ENCODE results near the gene ANP32D.
"Not testable (repeated sequence)": the region's sequence is repeated elsewhere in the genome, so short reads cannot be mapped to it uniquely, and the experiment has no call there.

ANP32D gene

DNA sequence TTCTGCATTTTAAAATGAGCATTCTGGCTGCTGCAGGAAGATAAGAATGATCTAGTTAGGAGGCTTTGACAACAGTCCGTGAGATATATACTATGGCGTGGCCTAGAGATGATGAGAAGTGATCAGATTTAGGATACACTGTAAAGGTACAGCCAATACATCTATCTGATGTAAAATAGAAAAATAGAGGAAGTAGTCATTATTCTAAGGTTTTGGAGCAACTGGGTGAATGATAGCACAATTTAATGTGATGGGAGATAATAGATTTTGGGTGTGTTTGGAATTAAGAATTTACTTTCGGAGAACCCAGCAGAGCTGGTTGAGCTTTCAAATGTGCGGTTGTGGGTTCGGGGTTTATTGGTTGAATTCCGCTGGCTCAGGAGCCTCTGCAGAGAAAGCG is at the start of gene ANP32D:
ANP32D (plus strand) TSS at position 301 of the 400 bp plus-strand sequence. CDS start 106 bp downstream, outside the sequence.
- DNase-seq = no peak

DNA sequence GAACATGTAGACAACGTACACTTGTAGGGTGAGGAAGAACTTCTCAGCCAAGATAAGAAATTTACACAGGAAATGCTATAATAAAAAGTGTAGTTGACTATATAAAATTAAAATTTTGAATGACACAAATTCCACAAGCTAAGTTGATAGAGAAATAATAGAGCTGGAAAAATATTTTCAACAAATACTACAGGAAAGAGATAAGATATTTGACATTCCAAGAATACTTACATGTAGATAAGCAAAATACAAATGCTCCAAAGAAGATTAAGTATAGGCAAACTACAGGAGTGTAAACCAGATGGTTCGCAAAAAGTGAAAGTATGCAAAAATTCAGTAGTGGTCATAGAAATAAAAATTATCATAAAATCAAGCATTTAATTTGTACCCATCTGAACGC is 49.2 kb upstream of the ANP32D start:
- DNase-seq = no peak

DNA sequence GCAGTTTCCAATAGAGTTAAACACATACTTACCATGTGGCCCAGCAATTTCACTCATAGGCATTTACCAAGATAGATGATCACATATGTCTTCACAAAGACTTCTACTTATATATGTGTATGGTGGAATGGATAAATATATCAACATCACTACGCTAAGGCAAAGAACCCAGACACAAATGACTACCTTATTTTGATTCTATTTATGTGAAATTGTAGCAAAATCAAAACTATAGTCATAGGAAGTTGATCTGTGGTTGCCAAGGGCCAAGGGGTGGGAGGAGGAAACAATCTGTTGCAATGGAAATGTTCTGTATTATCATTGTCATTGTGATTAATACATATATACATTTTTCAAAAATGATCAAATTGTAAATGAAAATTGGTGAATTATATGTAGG is 47.7 kb upstream of the ANP32D start:
- no peak for DNase-seq

DNA sequence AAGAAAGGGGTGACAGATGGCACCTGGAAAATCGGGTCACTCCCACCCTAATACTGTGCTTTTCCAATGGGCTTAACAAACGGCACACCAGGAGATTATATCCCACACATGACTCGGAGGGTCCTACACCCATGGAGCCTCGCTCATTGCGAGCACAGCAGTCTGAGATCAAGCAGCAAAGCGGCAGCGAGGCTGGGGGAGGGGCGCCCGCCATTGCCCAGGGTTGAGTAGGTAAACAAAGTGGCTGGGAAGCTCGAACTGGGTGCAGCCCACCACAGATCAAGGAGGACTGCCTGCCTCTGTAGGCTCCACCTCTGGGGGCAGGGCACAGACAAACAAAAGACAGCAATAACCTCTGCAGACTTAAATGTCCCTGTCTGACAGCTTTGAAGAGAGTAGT is 38.3 kb upstream of the ANP32D start:
- not testable (repeated sequence) for DNase-seq

DNA sequence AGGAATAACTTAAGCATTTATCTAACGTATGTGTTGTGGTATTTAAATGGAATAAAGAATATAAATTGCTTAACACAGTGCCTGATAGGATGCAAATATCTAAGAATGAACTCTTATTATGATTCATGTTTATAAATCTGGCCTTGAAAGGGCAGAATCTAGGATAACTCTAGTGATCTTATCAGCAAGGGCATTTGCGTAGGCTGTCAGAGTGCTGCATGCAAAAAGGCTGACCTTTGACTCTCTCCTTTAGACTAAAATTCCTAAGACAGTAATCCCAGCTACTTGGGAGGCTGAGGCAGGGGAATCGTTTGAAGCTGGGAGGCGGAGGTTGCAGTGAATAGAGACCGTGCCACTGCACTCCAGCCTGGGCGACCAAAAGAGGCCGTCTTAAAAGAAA is 31.3 kb upstream of the ANP32D start:
- DNase-seq = no peak

DNA sequence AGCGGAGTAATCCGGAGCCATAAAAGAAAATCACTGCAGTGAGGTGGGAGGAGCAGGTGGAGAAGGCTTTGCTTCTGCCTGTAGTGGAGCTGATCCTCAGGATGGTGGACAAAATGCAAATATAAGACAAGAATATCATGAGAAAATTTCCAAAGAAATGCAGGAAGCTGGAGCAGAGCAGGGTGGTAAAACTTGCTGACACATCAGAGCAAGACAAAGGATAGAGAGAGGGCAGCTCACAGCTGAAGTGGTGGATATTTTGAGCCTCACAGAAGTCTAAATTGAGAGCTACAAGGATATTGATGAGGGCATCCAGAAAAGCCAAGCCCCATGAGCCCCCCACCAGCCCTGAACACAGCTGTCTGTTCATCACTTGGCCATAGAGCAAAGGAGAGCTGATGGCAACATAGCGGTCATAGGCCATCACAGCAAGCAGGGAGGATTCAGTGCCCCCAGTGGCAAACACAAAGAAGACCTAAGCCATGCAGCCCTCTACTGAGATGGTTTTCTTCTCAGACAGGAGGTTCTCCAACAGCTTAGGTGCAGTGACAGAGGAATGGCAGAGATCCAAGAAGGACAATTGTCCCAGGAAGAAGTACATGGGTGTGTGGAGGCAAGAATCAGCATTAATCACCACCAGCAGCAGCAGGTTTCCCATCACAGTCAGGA is 30.0 kb upstream of the ANP32D start:
- no peak for DNase-seq

DNA sequence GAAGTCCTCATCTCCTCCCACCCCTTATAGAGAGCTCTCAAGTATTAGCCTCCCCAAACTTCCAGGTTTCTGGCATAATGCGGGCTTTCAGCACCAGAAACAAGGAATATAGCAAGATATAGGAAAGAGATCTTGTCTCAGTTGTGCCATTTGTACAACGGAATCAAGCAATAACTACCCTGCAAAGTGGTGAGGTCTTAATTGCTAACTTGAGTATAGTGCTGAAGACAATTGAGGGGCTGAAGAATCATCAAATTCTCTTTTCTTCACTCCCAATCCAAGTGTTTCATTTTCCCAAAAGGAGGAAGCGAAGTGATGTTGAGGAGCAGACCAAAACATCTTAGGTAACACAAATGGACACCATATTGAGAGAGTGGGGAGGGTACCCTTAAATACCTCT is 26.8 kb upstream of the ANP32D start:
- no peak for DNase-seq

DNA sequence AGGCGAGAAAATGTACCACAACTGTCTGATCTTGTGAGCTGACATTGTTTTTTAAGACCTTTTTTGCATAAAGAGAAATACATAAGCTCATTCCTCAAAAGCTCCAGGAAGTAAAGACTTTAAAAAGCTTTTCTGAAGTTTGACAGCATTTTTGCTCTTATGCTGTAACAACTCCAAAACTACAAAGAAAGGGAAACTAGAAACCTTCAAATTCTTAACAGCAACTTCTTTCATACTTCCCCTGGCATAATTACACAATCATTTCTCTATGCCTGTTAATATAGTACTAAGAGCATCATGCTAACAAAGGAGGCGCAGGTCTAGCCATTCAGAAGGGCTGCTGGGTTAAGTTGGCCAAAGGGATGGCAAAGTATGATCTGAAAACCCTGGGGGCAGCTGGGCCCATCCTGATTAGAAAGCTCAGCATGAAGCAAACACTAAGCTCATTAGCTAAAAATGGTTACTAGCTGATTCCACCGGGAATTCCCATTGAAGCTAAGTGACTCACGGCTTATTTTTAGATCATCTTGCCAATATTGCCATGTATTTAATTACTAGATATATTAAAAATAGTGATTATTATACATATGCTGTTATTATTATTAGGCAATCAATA is 26.1 kb upstream of the ANP32D start:
- DNase-seq = no peak

DNA sequence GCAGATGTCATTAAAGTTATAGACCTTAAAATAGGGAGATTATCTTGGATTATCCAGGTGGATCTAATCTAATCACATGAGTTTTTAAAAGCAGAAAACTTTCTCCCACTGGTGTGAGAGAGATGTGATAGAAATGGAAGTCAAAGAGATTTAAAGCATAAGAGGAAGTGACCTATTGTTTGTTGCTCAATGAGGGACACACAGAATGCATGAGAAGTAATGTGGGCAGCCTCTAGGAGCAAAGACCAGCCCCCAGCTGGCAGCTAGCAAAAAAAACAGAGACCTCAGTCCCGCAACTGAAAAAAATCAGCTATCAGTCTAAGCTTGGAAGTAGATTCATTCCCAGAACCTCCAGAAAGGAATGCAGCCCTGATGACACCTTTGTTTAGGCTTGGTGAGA is 24.6 kb upstream of the ANP32D start:
- DNase-seq = no peak

DNA sequence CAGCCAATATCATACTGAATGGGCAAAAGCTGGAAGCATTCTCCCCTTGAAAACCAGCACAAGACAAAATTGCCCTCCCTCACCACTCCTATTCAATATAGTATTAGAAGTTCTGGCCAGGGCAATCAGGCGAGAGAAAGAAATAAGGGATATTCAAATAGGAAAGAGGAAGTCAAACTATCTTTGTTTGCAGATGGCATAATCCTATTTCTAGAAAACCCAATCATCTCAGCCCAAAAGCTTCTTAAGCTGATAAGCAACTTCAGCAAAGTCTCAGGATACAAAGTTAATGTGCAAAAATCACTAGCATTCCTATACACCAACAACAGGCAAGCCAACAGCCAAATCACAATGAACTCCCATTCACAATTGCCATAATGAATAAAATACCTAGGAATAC is 21.0 kb upstream of the ANP32D start:
- DNase-seq = no peak

DNA sequence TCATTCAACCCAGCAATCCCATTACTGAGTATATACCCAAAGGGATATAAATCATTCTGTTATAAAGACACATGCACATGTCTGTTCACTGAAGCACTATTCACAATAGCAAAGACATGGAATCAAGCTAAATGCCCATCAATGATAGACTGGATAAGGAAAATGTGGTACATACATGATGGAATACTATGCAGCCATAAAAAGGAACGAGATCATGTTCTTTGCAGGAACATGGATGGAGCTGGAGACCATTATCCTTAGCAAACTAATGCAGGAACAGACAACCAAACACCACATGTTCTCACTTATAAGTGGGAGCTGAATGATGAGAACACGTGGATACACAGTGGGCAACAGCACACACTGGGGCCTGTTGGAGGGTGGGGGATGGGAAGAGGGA is 19.4 kb upstream of the ANP32D start:
- not testable (repeated sequence) for DNase-seq

DNA sequence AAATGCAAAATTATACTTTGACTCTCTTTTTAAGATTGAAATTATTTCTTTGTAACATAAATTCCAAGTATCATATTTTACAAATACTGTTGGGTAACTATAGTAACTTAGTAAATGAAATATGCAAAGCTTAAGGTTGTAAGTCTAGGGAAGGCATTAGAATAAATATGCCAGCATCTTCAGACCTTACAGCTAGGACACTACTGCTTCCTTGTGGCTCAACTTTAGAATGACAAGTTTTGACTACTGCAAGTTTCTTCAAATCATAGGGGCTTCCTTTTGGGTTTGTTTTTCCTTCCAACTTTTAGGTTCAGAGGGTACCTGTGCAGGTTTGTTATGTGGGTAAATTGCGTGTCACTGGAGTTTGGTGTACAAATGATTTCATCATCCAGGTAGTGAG is 17.7 kb upstream of the ANP32D start:
- DNase-seq = no peak

DNA sequence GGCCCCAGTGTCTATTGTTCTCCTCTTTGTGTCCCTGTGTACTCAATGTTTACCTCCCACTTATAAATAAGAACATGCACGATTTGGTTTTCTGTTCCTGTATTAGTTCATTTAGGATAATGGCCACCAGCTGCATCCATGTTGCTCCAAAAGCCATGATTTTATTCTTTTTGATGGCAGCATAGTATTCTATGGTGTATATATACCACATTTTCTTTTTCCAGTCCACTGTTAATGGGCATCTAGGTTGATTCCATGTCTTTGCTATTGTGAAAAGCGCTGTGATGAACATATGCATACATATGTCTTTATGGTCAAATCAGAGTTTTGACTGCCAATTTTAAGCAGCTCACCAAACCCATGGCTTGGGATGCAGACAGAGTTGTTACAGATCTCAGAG is 17.2 kb upstream of the ANP32D start:
- DNase-seq = no peak

DNA sequence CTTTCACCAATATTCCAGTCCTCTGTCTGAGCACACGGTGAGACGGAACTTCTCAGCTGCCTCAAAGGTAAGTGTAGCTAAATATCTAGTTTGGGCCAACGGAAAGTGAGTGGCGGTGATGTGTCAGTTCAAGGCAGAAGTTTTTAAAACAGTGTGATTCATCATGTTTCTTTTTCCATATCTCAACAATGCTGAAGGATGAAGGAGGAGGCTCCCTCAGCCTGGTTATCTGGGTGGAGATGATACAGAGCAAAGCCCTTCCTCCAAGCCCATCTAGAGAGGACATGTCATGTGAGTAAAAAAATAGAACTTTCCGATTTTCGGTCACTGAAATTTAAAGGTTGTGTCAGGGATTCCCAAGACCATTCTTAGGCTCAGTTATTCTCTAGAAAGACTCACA is 13.1 kb upstream of the ANP32D start:
- DNase-seq = no peak

DNA sequence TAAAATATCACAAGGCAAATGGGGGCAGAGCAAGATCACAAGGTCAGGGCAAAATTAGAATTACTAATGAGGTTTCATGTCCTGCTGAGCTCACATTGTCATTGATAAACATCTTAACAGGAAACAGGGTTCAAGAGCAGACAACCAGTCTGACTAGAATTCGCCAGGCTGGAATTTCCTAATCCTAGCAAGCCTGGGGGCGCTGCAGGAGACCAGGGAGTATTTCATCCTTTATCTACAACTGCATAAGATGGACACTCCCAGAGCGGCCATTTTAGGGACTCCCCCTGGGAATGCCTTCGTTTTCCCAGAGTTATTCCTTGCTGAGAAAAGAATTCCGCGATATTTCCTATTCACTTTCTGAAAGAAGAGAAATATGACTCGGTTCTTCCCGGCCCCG is 3.3 kb upstream of the ANP32D start:
- DNase-seq = not testable (repeated sequence)

DNA sequence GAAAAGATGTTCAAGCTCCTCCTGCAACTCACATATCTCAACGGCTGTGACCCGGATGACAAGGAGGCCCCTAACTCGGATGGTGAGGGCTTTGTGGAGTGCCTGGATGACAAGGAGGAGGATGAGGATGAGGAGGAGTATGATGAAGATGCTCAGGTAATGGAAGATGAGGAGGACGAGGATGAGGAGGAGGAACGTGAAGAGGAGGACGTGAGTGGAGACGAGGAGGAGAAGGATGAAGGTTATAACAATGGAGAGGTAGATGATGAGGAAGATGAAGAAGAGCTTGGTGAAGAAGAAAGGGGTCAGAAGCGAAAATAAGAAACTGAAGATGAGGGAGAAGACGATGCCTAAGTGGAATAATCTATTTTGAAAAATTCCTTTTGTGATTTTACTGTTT is 702 bp downstream of the ANP32D start:
- DNase-seq = no peak

DNA sequence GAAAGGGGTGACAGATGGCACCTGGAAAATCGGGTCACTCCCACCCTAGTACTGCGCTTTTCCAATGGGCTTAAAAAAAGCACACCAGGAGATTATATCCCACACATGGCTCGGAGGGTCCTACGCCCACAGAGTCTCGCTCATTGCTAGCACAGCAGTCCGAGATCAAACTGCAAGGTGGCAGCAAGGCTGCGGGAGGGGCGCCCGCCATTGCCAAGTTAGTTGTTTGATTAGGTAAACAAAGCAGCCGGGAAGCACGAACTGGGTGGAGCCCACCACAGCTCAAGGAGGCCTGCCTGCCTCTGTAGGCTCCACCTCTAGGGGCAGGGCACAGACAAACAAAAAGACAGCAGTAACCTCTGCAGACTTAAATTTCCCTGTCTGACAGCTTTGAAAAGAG is 2.1 kb downstream of the ANP32D start:
- not testable (repeated sequence) for DNase-seq

DNA sequence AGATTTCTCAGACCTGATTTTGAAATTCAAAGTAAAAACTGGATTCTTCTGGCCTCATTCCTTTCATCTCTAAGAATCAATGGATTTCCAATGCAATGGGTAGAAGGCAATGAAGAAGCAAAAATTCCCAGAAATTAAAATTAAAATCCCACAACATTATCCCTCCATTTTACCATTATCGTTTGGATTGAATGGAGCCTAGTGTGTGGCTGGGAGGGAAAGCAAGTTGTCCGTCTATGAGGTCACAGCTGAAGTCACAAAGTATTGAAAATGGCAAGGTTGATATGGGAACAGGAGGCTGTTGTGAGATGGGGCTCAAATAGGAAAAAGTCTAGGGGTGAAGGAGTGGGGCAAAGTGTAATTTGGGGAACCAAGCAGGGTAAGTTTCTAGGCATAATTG is 9.8 kb downstream of the ANP32D start, which contains the start of gene C12orf54:
C12orf54 (plus strand) TSS at position 301 of the 400 bp plus-strand sequence. CDS start 799 bp downstream, outside the sequence.
- no peak for DNase-seq

DNA sequence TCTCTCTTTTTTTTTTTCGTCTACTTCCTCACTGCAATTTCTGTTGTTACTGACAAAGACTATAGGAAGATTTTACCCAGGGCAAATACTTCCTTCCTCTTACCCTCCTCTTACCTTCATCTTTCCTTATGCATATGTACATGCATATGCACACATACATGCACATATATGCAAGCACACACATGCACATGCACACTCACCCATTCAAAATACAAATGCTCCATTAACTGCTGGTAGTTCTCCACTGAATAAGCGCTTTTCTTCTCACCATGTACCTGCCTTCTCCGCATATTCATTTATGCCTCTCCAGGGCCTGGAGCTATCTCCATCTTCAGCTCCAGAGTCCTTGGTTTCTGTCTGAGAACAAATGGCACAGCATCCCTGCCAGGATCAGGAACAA is 10.6 kb downstream of the ANP32D start:
- no peak for DNase-seq

DNA sequence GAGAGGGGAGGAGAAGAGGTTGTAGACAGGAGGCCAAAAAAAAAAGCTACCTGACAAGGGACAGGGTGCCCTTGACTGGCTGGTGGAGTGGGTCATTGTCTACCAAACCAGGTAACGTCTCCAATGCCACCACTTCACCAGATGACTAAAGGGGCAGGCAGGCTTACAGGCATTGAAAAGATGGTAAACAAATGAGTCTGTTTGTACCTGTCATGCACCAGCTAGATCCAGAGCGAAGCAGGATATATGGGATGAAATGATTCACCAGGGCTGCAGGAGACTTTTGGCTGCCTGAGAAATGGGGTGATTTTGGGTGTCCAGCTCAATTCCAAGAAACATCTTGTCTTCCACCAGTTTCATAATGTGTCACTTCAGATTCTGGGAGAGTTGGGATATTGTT is 13.9 kb downstream of the ANP32D start:
- no peak for DNase-seq

DNA sequence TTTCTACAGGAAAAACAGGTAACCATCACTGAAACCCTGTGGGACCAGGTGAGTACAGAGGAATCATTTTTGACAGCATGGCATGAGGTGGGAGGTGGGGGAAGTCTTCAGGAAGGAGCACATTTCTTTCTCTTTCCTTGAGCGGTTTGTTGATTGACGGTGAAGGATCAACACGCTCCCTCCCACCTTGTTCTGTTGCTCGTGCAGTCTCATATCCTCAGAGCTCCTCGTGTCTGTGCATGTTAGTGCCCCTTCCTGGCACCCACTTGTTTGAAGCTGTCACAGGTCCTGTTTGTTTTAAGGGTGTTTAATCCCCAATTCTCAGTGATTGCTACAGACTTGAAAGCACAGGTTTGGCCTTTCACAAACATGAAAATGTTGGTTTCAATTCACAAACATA is 14.3 kb downstream of the ANP32D start:
- DNase-seq = no peak

DNA sequence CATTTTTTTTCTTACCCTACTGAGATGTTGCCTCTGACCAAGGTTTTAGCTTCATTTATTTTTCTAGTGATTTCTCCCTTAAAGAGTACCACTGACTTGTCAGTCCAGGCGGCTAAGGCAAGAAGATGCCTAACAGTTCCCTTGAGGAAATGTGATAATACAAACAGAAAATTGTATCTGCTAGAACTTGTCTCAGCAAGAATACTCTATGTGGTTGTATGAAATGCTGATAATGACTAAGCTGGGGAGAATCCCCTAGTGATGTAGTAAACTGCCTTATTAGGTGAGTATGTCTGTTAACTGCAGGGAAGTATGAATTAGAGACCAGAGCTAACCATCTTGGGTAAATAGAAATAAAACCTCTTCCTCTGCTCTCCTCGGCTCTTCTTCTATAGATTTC is 16.7 kb downstream of the ANP32D start:
- no peak for DNase-seq

DNA sequence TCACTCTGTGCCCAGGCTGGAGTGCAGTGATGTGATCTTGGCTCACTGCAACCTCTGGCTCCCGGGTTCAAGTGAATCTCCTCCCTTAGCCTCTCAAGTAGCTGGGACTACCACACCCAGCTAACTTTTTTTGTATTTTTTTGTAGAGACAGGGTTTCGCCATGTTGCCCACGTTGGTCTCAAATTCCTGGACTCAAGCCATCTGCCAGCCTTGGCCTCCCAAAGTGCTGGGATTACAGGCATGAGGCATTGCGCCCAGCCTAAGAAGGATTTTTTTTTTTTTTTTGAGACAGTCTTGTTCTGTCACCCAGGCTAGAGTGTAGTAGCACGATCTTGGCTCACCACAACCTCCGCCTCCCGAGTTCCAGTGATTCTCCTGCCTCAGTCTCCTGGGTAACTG is 17.1 kb downstream of the ANP32D start:
- not testable (repeated sequence) for DNase-seq

DNA sequence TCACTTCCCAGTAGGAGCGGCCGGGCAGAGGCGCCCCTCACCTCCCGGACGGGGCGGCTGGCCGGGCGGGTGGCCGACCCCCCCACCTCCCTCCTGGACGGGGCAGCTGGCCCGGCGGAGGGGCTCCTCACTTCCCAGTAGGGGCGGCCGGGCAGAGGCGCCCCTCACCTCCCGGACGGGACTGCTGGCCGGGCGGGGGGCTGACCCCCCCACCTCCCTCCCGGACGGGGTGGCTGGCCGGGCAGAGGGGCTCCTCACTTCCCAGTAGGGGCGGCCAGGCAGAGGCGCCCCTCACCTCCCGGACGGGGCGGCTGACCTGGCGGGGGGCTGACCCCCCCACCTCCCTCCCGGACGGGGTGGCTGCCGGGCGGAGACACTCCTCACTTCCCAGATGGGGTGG is 27.9 kb downstream of the ANP32D start:
- DNase-seq = not testable (repeated sequence)

DNA sequence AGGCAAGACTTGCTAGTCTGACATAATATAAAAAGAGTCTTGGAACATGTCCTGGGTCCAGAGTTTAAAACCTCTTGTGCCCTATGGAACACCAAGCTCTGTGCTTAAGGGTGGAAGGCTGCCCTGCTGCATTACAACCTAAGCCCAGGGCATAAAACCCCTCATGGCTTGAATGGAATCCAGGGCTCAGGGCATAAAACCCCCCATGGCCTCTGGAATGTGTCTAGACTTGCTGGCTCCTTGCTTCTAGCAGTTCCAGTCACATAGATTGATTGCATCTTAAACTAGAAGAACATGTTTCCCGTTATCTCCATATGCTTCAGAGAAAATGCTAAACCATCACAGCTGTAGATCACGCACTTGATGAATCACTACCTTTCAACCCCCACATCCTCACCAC is 34.5 kb downstream of the ANP32D start:
- not testable (repeated sequence) for DNase-seq

All from NCI-H146 (cell line).